OCI-LY3 (cell line): ENCODE results near the gene PDE10A.

ENCODE experiments used
- CTCF ChIP-seq: fragments of 200-600, 300-600 bp; sonication (generic); IDR thresholded peaks from 2 replicates; pipeline ENCODE4 v1.5.1; 2014; ENCODE audit warnings: antibody characterized with exemption, low read length, low read depth
- EZH2phosphoT487 ChIP-seq: fragments of 200-600 bp; shearing (Covaris generic); IDR thresholded peaks from 2 replicates; pipeline ENCODE4 v1.6.1; 2018; ENCODE audit warnings: antibody characterized with exemption, mixed run types, low read depth

- TF ChIP-seq CTCF (no peak), EZH2phosphoT487 (no peak)
Observed at GRCh38 chr6:165680975-165681374, 17.9 kb upstream of the PDE10A start.
